Right lobe of liver (tissue), 4 donors: ENCODE results near the gene AP4M1.

Experiments
- POLR2A ChIP-seq: fragments of 450-650 bp; IDR thresholded peaks from one replicate; pipeline ENCODE4 v1.6.1; 2017; ENCODE audit warnings: antibody characterized with exemption, mild to moderate bottlenecking
- TF ChIP-seq, protein P1 (sequence below), 4 donors: fragments of 200-600 bp in 3 of 4; fragments of 450-650 bp in 1 of 4; IDR thresholded peaks; one replicate each; pipeline versions ENCODE4 v1.5.1 to v1.8.0; 2016 to 2022; ENCODE audit warnings: antibody characterized with exemption in 4 of 4, mild to moderate bottlenecking in 2 of 4
- donor health status: DM: no; HTN: no; CAD: no.
- donor health status: DM: no; HTN: no; CAD: no.
- donor health status: DM: no; HTN: yes; CAD: no.

DNA sequence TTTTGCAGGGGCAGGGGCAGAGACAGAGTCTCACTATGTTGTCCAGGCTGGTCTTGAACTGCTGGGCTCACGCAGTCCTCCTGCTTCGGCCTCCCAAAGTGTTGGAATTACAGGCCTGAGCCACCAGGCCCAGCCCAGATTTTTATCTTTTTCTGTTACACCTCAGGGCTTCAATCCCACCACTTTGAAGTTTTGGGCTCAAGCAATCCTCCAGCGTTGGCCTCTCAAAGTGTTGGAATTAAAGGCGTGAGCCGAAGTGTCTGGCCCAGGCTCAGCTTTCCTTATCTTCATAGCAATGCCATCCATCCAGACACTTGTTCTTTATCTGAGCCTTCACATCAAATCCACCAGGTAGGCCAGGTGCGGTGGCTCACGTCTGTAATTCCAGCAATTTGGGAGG is 13.6 kb downstream of the AP4M1 start:
- TF ChIP-seq POLR2A = no peak
- TF ChIP-seq, protein P1, sequence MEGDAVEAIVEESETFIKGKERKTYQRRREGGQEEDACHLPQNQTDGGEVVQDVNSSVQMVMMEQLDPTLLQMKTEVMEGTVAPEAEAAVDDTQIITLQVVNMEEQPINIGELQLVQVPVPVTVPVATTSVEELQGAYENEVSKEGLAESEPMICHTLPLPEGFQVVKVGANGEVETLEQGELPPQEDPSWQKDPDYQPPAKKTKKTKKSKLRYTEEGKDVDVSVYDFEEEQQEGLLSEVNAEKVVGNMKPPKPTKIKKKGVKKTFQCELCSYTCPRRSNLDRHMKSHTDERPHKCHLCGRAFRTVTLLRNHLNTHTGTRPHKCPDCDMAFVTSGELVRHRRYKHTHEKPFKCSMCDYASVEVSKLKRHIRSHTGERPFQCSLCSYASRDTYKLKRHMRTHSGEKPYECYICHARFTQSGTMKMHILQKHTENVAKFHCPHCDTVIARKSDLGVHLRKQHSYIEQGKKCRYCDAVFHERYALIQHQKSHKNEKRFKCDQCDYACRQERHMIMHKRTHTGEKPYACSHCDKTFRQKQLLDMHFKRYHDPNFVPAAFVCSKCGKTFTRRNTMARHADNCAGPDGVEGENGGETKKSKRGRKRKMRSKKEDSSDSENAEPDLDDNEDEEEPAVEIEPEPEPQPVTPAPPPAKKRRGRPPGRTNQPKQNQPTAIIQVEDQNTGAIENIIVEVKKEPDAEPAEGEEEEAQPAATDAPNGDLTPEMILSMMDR (IDR thresholded peaks at IDR 0.05) = no peak
